Activated CD8-positive, alpha-beta memory T cell treated with anti-CD3 and anti-CD28 coated beads, Interleukin-2, amount 10 ng/mL, durations not matched to agents 7 days and 5 days (primary cell): ENCODE data around the gene EVL. TPM values are rescaled to one million over a fixed set of nuclear protein-coding genes. Genes with fewer than 3 reads are reported as not detected.

ENCODE experiments used
- ATAC-seq: fragments of 150-1000 bp; cut with Tn5 transposase; one replicate; pipeline ENCODE4 v1.10.0; 2021; ENCODE audit warnings: moderate library complexity
- CTCF ChIA-PET: fragments of 350-600 bp; sonication (Branson Sonifier 250); formaldehyde crosslinking; loops from one replicate; lab custom pipeline; 2021; ENCODE audit warnings: antibody characterized with exemption; lab: Charles Lee
- DNase-seq: peaks from one replicate; pipeline ENCODE4 v3.0.0-alpha.2; 2020
- H3K27ac Mint-ChIP-seq: one replicate; pipeline ENCODE4 v1.8.0; 2021; ENCODE audit warnings: mild to moderate bottlenecking, mixed read lengths
- H3K27me3 Mint-ChIP-seq: one replicate; pipeline ENCODE4 v1.8.0; 2021; ENCODE audit warnings: mixed read lengths
- H3K36me3 Mint-ChIP-seq: one replicate; pipeline ENCODE4 v1.8.0; 2021; ENCODE audit warnings: mild to moderate bottlenecking, mixed read lengths
- H3K4me1 Mint-ChIP-seq: one replicate; pipeline ENCODE4 v1.8.0; 2021; ENCODE audit warnings: mixed read lengths
- H3K4me3 Mint-ChIP-seq: one replicate; pipeline ENCODE4 v1.8.0; 2021; ENCODE audit warnings: mild to moderate bottlenecking, moderate library complexity, mixed read lengths
- H3K9me3 Mint-ChIP-seq: one replicate; pipeline ENCODE4 v1.8.0; 2022; ENCODE audit warnings: low read depth, mixed read lengths
- total RNA-seq, 2 experiments: library from RNA; stranded (reverse); gene quantifications; one replicate each; pipeline ENCODE4 v1.2.3, GENCODE V29; 2021

EVL gene
- total RNA-seq, 2 experiments from 2014 or later: 774 to 910 TPM

- Mint-ChIP-seq H3K9me3 (no peaks in the 10 kb centered on the region), H3K4me3 (no peak overlapping the region), H3K4me1 (peaks cover 26% of the 10 kb centered on the region), H3K27ac (no peak overlapping the region), H3K27me3 (no peaks in the 10 kb centered on the region), H3K36me3 (peaks cover 20% of the 10 kb centered on the region)
- CTCF ChIA-PET: interaction anchor here (0.9 to 3.8 kb wide), 2 partner anchors 11 to 14 kb away, joined by 3 to 16 read pairs; partner anchors contain the start of gene DEGS2
- no peak for ATAC-seq
- no peak for DNase-seq
These were observed 79.9 kb downstream of the EVL start for GRCh38 chr14:100144996-100145646.

DNA sequence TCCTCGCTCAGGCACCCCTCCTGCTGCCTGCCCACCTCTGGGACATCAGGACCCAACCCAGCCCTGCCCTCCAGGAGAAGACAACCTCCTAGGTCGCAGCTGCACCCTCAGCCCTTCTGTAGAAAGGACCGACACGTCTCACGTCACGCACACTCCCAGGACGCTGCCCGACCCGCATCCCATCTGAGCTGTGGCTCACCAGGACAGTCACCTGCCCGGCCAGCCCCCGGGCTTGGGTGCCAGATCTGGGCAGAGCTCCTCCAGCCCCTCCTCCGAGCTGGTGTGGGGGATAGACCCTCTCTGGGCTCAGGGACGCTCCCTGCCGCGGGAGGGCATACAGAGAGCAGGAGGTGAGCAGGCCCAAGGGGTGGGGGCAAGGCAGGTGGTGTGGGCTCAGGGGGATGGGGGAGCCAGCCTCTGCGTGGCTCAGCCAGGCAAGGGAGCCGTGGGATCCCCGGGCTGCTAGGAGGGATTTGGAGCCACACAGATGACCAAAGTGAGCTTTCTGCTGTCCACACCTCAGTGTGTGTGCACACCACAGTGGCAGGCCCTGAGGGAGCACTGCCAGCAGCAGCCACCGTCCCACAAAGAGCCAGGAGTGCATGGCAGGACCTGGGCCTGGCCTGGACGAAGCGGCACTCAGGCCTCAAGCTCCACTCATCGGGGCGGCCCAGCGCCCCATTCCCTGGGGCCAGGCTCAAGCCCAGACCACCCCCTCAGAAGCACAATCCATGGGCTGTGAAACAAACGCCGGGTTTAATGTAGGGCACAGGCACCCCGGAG lies 80.7 kb downstream of the EVL start:
- Mint-ChIP-seq H3K9me3 (no peaks in the 10 kb centered on the region), H3K36me3 (peaks cover 13% of the 10 kb centered on the region), H3K4me3 (no peak overlapping the region), H3K27ac (peak overlapping the region; percentile 76), H3K27me3 (no peaks in the 10 kb centered on the region), H3K4me1 (peaks cover 26% of the 10 kb centered on the region)
- no peak for ATAC-seq
- CTCF ChIA-PET: interaction anchor here (0.9 to 3.8 kb wide), 5 partner anchors 10 to 47 kb away, joined by 3 to 16 read pairs (median 5); partner anchors contain the start of gene DEGS2
- no peak for DNase-seq

GRCh38 chr14:100146531-100147091 lies 81.4 kb downstream of the EVL start:
- Mint-ChIP-seq H3K9me3 (no peaks in the 10 kb centered on the region), H3K36me3 (peaks cover 13% of the 10 kb centered on the region), H3K4me3 (no peak overlapping the region), H3K27me3 (no peaks in the 10 kb centered on the region), H3K4me1 (peaks cover 26% of the 10 kb centered on the region), H3K27ac (peak overlapping the region; percentile 76)
- ATAC-seq: peak; percentile 7
- CTCF ChIA-PET: interaction anchor here (1.3 to 3.8 kb wide), 5 partner anchors 10 to 93 kb away, joined by 3 to 16 read pairs (median 5); no protein-coding TSS in a partner anchor
- DNase-seq: no peak

- DNase-seq: peak; percentile 84
- H3K4me3 Mint-ChIP-seq: peak overlapping the region; percentile 7
- H3K36me3 Mint-ChIP-seq: peaks cover 9% of the 10 kb centered on the region
- no peaks in the 10 kb centered on the region for H3K27me3 Mint-ChIP-seq
- peaks cover 26% of the 10 kb centered on the region for H3K4me1 Mint-ChIP-seq
- peak overlapping the region; percentile 76 for H3K27ac Mint-ChIP-seq
- no peaks in the 10 kb centered on the region for H3K9me3 Mint-ChIP-seq
- ATAC-seq: peak; percentile 67
- CTCF ChIA-PET: interaction anchor here (1.3 to 3.8 kb wide), 5 partner anchors 9 to 93 kb away, joined by 3 to 16 read pairs (median 5); no protein-coding TSS in a partner anchor
These were observed 82.0 kb downstream of the EVL start for GRCh38 chr14:100147181-100147631.

- Mint-ChIP-seq H3K9me3 (no peaks in the 10 kb centered on the region), H3K4me1 (peaks cover 26% of the 10 kb centered on the region), H3K36me3 (peaks cover 7% of the 10 kb centered on the region), H3K4me3 (no peak overlapping the region), H3K27ac (peak overlapping the region; percentile 56), H3K27me3 (no peaks in the 10 kb centered on the region)
- CTCF ChIA-PET: interaction anchor here (1.3 to 3.8 kb wide), 3 partner anchors 8 to 94 kb away, joined by 3 to 16 read pairs (median 4); no protein-coding TSS in a partner anchor
- no peak for ATAC-seq
- no peak for DNase-seq
These were observed 82.7 kb downstream of the EVL start for GRCh38 chr14:100147691-100148464.

DNA sequence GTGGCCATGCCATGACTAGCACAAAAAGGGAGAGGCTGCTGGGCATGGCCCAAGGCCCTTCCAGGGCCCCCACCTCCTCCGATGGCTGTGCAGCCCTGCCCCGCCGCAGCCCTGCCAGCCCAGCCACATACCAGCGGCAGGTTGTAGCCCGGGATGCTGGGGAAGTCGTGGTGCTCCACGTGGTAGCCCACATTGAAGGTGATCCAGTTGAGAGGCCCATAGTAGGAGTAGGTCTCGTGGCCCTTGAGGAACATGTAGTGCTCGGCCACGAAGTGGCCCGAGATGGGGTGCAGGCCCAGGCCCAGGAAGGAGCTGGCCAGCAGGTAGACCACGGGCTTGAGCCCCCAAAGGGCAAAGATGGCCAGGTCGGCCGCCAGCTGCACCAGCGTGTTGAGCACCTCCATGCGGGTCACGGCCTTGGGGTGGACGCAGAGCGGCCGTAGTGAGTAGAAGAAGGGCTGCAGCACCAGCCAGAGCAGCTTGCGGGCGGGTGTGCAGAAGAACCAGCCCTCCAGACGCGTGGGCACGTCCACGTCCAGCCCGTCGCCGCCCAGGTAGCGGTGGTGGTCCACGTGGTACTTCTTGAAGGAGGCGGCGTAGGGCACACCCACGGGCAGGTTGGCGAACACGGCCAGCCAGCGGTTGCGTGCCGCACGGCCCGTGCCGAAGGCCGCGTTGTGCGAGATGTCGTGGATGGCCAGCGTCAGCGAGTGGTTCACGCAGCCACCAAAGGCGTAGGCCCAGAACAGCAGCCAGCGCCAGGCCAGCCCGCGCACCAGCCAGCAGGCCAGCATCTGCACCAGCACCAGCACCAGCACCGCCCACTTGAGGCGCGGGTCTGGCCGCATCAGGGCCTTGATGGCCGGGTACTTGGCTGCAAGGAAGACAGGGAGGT lies 83.9 kb downstream of the EVL start:
- peaks cover under 1% of the 10 kb centered on the region for H3K36me3 Mint-ChIP-seq

DNA sequence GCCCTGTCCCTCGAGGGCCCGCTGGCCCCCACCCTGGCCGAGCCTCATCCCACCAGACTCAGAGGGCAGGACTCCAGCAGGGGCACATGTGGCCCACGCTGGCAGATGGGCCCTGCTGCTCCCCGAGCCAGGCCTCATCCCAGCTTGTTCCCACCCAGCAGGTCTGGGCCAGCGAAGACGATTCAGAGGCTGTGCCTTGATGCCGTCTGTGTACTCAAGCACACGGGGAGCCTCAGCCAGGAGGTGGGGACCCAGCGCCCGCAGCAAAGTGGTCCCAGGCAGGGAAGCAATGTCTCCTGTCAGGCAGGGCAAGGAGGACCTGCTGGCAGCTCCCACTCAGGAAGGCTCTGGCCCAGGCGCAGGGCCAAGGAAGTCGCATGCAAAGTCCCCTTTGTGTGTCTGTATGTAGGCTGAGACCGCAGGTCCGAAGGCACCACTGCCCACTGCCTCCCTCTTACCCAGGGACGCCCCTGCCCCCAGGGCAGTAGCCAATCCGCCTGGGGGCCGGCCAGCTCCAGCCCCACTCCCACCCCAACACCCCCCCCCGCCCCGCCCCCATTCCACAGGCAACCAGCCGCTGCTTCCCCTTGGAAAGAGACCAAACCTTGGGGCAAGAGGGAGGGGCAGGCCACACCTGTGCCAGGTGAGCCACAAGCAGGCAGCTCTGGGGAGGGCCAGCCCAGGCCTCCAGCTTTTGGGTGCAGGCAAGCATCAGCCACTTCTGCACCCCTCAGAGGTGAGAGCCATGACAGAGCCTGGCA lies 84.8 kb downstream of the EVL start:
- peaks cover 2% of the 10 kb centered on the region for H3K36me3 Mint-ChIP-seq
- H3K27ac Mint-ChIP-seq: no peak overlapping the region
- DNase-seq (no peak), ATAC-seq (no peak)
- no peak overlapping the region for H3K4me3 Mint-ChIP-seq
- CTCF ChIA-PET: interaction anchor here (1.0 to 1.3 kb wide), 2 partner anchors 42 to 43 kb away, joined by 3 read pairs; no protein-coding TSS in a partner anchor
- H3K4me1 Mint-ChIP-seq: peaks cover 23% of the 10 kb centered on the region
- no peaks in the 10 kb centered on the region for H3K27me3 Mint-ChIP-seq
- H3K9me3 Mint-ChIP-seq: peaks cover 1% of the 10 kb centered on the region

More for the DNA sequence above, 83.9 kb downstream of the EVL start:
- no peak overlapping the region for H3K4me3 Mint-ChIP-seq
- ATAC-seq: no peak
- CTCF ChIA-PET: interaction anchor here (3.8 kb wide), 1 partner anchor 7 kb away, joined by 16 read pairs; no protein-coding TSS in a partner anchor
- H3K9me3 Mint-ChIP-seq: no peaks in the 10 kb centered on the region
- H3K4me1 Mint-ChIP-seq: peaks cover 23% of the 10 kb centered on the region
- H3K27ac Mint-ChIP-seq: no peak overlapping the region
- H3K27me3 Mint-ChIP-seq: no peaks in the 10 kb centered on the region
- no peak for DNase-seq

- Mint-ChIP-seq H3K27me3 (no peaks in the 10 kb centered on the region), H3K36me3 (peaks cover 4% of the 10 kb centered on the region), H3K4me3 (no peak overlapping the region), H3K4me1 (peaks cover 18% of the 10 kb centered on the region), H3K27ac (no peak overlapping the region), H3K9me3 (peaks cover 5% of the 10 kb centered on the region)
- ATAC-seq: no peak
- CTCF ChIA-PET: interaction anchor here (1.0 to 1.3 kb wide), 2 partner anchors 42 to 43 kb away, joined by 3 read pairs; no protein-coding TSS in a partner anchor
- DNase-seq: no peak
These were observed 85.8 kb downstream of the EVL start for GRCh38 chr14:100150932-100151587.

- Mint-ChIP-seq H3K4me3 (no peak overlapping the region), H3K4me1 (peaks cover 8% of the 10 kb centered on the region), H3K9me3 (peaks cover 5% of the 10 kb centered on the region), H3K27ac (no peak overlapping the region), H3K36me3 (peaks cover 4% of the 10 kb centered on the region), H3K27me3 (peaks cover 7% of the 10 kb centered on the region)
- ATAC-seq (no peak), DNase-seq (no peak)
- CTCF ChIA-PET: no interaction called here
These were observed 86.9 kb downstream of the EVL start for GRCh38 chr14:100152091-100152490.

DNA sequence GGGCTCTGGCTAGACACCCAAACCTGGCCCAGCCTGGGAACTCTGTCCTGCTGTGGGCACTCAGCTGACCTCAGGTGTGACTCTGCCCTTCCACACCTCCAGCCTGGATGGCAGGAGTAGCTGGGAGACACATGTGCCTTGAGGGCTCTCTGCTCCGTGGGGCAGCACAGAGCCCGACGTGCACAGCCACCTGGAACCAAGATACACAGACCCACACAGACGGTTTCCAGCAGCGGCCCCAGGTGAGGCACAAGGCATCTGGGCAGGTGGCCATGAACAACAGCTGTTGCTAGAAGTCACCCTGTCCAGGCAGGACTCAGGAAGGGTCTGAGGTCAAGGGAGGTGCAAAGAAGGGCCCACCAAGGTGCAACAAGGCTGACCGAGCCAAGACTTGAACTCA lies 88.3 kb downstream of the EVL start:
- Mint-ChIP-seq H3K36me3 (peaks cover 4% of the 10 kb centered on the region), H3K9me3 (peaks cover 5% of the 10 kb centered on the region), H3K27me3 (peaks cover 22% of the 10 kb centered on the region), H3K4me3 (no peak overlapping the region), H3K4me1 (peaks cover 1% of the 10 kb centered on the region), H3K27ac (no peak overlapping the region)
- ATAC-seq (no peak), DNase-seq (no peak)
- CTCF ChIA-PET: interaction anchor here (1.1 to 1.7 kb wide), 2 partner anchors 40 to 96 kb away, joined by 3 to 4 read pairs; no protein-coding TSS in a partner anchor
